T follicular helper cell (primary cell): ENCODE measurements around the gene TOMM70.
A peak's percentile ranks its signal among the peaks of the same experiment; 100 is the strongest.
"Not testable (repeated sequence)": the region's sequence is repeated elsewhere in the genome, so short reads cannot be mapped to it uniquely, and the experiment has no call there.

Source experiments
- DNase-seq: peaks from one replicate; pipeline ENCODE4 v3.0.0-alpha.2; 2020; ENCODE audit warnings: low read depth

TOMM70 gene

DNA sequence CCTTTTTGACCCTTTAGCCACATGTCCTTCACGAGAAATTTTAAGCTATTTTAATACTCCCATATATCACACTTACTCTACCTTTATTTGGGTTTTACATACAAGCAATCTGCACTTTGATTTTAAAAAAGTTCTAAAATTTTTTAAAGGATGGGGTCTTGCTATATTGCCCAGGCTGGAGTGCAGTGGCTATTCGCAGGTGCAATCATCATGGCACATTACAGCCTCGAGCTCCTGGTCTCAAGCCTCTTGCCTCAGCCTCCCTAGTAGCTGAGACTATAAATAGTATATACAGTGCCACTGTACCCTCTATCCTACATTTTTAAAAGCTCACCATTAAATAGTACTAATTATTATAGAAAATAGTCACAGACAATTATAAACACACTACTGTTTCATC, 36.5 kb downstream of the TOMM70 start:
- no peak for DNase-seq

DNA sequence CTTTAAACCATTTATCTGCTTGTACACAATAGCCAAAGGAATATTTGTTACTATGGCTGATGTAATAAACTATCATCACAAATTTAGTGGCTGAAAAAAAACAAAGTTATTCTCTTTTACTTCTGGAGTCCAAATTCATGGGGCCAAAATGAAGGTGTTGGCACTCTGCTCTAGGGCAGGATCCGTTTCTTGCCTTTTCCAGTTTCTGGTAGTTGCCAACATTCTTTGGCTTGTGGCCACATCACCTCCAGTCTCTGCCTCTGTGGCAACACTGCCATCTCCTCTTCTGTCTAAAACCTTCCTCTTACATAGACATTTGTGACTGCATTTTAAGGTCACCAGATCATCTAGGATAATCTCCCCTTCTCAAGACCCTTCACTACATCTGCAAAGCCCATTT, 39.0 kb downstream of the TOMM70 start:
- DNase-seq = no peak

DNA sequence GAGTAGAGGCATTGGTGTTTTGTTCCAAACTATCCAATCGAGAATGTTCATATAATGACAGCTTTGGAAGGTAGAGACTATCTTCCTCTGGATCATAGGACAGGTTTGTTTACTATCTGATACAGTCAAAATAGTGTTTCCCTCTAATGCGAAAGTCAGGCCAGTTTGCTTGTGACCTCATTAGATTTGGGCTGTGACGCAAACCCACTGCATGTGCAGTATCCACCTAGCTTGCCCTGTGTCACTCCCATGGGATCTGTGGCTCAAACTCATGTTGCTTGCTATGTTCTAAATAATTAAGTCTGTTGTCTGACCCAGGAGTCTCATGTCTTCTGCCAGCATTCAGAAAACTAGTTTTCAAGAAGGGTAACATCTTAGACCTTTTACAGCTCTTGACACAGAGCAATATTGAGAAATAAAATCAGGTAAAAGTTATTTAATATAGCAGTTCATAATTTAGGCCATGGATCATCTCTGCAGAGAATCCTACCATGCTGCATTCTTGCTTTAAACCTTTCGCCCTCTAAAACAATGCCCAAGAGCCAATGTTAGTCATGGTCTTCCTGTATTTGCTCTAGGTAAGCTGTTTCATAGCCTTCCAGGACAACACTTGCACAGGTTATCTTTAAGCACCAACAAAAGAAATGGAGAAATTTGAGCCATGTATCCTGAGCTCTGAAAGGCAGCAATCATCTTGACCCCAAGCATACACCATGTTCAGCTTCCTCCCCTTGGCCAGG, 40.0 kb downstream of the TOMM70 start:
- no peak for DNase-seq

DNA sequence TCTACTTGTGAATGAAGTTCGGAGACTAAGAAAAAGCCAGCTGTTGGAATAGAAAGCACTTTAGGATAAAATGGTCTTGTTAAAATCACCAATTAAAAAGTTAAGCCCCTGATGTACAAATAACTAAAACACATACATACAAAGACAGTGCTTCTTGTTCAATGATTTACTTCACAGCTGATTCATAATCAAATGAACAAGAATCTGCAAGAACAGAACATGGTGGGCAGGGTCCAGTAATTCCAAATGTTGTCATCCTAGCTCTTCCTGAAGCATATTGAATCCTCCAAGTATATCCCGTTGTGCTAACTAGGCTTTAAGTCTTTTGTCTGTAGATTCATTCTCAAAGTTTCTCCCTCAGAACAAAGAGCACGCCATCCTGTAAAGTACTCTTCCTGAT, 41.9 kb downstream of the TOMM70 start:
- DNase-seq = no peak

GRCh38 chr3:100358413-100358812, 42.5 kb downstream of the TOMM70 start:
- DNase-seq = no peak

GRCh38 chr3:100354850-100355249, 46.0 kb downstream of the TOMM70 start:
- no peak for DNase-seq

GRCh38 chr3:100352296-100353231, 48.3 kb downstream of the TOMM70 start:
- DNase-seq = no peak

DNA sequence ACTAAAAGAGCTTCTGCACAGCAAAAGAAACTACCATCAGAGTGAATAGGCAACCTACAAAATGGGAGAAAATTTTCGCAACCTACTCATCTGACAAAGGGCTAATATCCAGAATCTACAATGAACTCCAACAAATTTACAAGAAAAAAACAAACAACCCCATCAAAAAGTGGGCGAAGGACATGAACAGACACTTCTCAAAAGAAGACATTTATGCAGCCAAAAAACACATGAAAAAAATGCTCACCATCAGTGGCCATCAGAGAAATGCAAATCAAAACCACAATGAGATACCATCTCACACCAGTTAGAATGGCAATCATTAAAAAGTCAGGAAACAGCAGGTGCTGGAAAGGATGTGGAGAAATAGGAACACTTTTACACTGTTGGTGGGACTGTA, 49.1 kb downstream of the TOMM70 start:
- DNase-seq = not testable (repeated sequence)

GRCh38 chr3:100348727-100349126, 52.2 kb downstream of the TOMM70 start:
- no peak for DNase-seq

GRCh38 chr3:100340527-100340926, 60.4 kb downstream of the TOMM70 start:
- DNase-seq = no peak

GRCh38 chr3:100339786-100340185, 61.1 kb downstream of the TOMM70 start:
- no peak for DNase-seq

GRCh38 chr3:100338911-100339310, 62.0 kb downstream of the TOMM70 start:
- no peak for DNase-seq

GRCh38 chr3:100336229-100336628, 64.7 kb downstream of the TOMM70 start:
- DNase-seq = not testable (repeated sequence)

GRCh38 chr3:100335434-100335833, 65.5 kb downstream of the TOMM70 start:
- no peak for DNase-seq

DNA sequence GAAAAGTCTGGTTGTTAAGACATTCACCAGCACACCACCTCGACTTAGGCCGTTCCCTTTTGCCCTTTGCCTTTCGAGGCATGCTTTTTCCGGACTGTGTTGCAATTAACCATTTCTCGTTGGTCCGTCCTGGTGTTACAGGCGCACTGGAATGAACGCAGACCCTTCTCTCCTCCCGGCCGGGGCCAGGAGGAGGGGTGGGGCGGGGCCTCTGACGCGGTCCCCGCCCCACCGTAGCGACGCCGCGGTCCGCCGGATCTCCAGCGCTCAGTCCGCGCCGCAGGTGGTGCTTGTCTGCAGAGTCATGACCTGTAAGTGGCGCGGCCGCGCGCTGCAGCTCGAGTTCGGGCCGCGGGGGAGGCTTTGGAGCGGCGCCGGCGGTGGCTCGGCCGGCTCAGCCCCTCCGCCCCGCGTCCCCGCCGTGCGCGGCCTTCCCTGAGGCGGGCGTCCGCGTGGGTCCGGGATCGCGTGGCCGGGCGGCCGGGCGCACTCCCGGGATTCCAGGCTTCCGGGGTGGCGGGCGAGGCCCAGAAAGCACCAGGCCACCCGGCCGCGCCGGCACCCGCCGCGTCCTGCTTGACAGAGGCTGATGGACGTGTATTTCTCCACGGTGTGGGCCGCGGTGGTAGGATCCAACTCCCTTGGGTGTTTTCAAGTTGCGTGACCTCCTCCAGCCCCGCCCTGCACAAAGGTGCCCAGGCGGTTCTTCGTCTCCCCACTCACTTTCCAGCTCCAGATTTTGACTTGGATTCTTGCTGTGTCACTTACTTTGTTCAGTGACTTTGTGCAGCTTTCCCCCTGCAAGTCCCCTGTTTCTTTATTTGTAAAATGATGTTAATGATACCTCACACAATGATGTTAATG, 66.2 kb downstream of the TOMM70 start, which contains the start of gene NIT2:
Gene NIT2 (plus strand): TSS at position 270 of the 864 bp plus-strand sequence. CDS start 35 bp downstream, at position 305.
- peak; percentile 66 for DNase-seq

GRCh38 chr3:100333970-100334487, 66.9 kb downstream of the TOMM70 start:
- no peak for DNase-seq

GRCh38 chr3:100333051-100333450, 67.8 kb downstream of the TOMM70 start:
- no peak for DNase-seq

- DNase-seq = no peak
Measured at GRCh38 chr3:100331660-100332059, 69.2 kb downstream of the TOMM70 start.

DNA sequence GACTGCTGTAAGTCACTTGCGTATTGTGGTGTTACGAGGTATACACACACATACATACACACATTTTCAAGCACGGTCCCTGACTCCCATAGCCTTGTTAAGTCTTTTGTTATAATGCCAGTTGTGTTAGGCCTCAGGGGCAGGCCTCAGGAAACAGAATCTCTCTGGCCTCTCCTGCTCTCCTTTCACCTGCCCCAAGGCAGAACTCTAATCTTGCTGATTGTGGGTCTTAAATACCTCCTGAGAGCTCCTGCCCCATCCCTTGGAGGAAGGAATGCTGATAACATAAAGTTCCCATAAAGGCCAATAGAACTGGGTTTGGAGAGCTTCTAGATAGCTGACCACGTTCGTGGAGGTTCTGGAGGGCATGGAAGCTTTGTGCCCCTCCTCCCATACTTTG, 70.2 kb downstream of the TOMM70 start:
- no peak for DNase-seq

DNA sequence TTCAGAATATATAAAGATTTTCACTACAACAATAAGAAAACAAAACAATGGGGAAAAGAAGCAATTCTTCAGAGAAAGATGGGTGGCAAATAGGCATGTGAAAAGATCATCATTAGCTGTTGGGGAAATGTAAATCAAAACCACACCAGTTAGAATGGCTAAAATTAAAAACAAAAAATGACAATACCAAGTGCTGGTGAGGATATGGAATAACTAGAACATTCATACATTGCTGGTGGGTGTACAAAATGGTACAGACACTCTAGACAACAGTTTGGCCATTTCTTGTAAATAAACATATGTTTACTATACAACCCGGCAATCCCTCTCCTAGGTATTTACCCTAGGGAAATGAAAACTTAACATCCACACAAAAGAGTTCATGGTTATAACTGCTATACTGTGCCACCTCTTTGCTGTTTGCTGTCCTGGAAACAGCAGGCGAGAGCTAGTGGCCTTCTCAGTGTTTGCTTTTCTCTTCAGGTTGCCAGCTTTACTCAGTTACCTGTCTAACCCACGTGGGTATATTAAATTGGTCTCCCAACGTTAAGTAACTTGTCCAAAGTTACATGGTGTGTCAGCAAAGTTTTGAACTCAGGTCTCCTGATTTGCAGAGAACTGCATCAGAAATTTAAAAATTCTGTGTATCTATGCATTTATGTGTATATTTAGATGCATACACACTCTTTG, 70.9 kb downstream of the TOMM70 start:
- no peak for DNase-seq

- not testable (repeated sequence) for DNase-seq
Measured at GRCh38 chr3:100327377-100327776, 73.5 kb downstream of the TOMM70 start.
